ENCODE data around the gene NOX5. TPM values are rescaled to one million over a fixed set of nuclear protein-coding genes. Genes with fewer than 3 reads are reported as not detected.

The NOX5 gene
- total RNA-seq, 1 experiment from 2014 or later, result 0.91 TPM

- CTCF ChIA-PET, result interaction anchor here (0.6 kb wide), 1 partner anchor 229 kb away, joined by 3 read pairs; no protein-coding TSS in a partner anchor
- H3K27ac ChIP-seq (ENCODE audit: low read depth, low read length), result no peak overlapping the region
- no peaks in the 10 kb centered on the region for H4K20me1 ChIP-seq (ENCODE audit: insufficient read depth)
- H3K4me2 ChIP-seq (ENCODE audit: low read length), result no peak overlapping the region
- no peaks in the 10 kb centered on the region for H3K27me3 ChIP-seq (ENCODE audit: insufficient read depth, low read length)
- RAD21 ChIA-PET (ENCODE audit: low non-redundant PET in 1 of 2, low total read pairs in 2 of 2, uncharacterized antibody in 2 of 2, unreplicated experiment in 2 of 2), result no interaction called here
- TF ChIP-seq YY1 (IDR thresholded peaks at IDR 0.05; ENCODE audit: extremely low read depth, insufficient replicate concordance, low read depth, low read length), result no peak
- no peak for TF ChIP-seq CBX3 (IDR thresholded peaks at IDR 0.05; ENCODE audit: low read depth)
- no peak for TF ChIP-seq ZFX (IDR thresholded peaks at IDR 0.05)
- TF ChIP-seq EZH2phosphoT487 (IDR thresholded peaks at IDR 0.05; ENCODE audit: borderline replicate concordance), result no peak
- no peak for TF ChIP-seq FOSL1 (IDR thresholded peaks at IDR 0.05; ENCODE audit: low read depth)
- TF ChIP-seq SP1 (IDR thresholded peaks at IDR 0.05; ENCODE audit: low read depth), result no peak
- no peak for TF ChIP-seq MAX (IDR thresholded peaks at IDR 0.05)
- no peak overlapping the region for H3K9ac ChIP-seq (ENCODE audit: low read length)
- no peak overlapping the region for H2AFZ ChIP-seq (ENCODE audit: low read depth, low read length, poor library complexity, severe bottlenecking)
- H3K9me3 ChIP-seq (ENCODE audit: control insufficient read depth in 1 of 2, insufficient read depth in 1 of 2, low read depth in 1 of 2, low read length in 2 of 2), result no peaks in the 10 kb centered on the region
- intact Hi-C loops (cut with micrococcal nuclease), result no loop called here
- H3K4me3 ChIP-seq (replicated peaks in 1 of 2; ENCODE audit: low read depth in 1 of 2, low read length in 2 of 2), result no peak overlapping the region
- H3K79me2 ChIP-seq (ENCODE audit: insufficient read depth, low read length), result no peaks in the 10 kb centered on the region
- DNase-seq (ENCODE audit: low read depth, low spot score) (no peak), ATAC-seq (no peak)
- no peaks in the 10 kb centered on the region for H3K36me3 ChIP-seq (ENCODE audit: control insufficient read depth in 1 of 2, insufficient read depth in 2 of 2, low read length in 2 of 2)
- H3K4me1 ChIP-seq (ENCODE audit: control insufficient read depth in 1 of 2, insufficient read depth in 2 of 2, low read length in 2 of 2), result no peaks in the 10 kb centered on the region
- no peaks in the 10 kb centered on the region for H3K9me2 ChIP-seq (ENCODE audit: insufficient read depth)
- BruUV-seq (replicated peaks), result no TSS peak
- POLR2A ChIA-PET, result no interaction called here
Measured at GRCh38 chr15:68981941-68982340, 32.6 kb upstream of the NOX5 start.

GRCh38 chr15:68982976-68983563, 31.4 kb upstream of the NOX5 start:
- Histone ChIP-seq H3K9ac (ENCODE audit: low read length) (no peak overlapping the region), H3K27ac (ENCODE audit: low read depth, low read length) (no peak overlapping the region), H3K9me2 (ENCODE audit: insufficient read depth) (no peaks in the 10 kb centered on the region), H3K79me2 (ENCODE audit: insufficient read depth, low read length) (no peaks in the 10 kb centered on the region), H3K36me3 (ENCODE audit: control insufficient read depth in 1 of 2, insufficient read depth in 2 of 2, low read length in 2 of 2) (no peaks in the 10 kb centered on the region), H3K4me2 (ENCODE audit: low read length) (no peak overlapping the region), H3K4me1 (ENCODE audit: control insufficient read depth in 1 of 2, insufficient read depth in 2 of 2, low read length in 2 of 2) (no peaks in the 10 kb centered on the region), H4K20me1 (ENCODE audit: insufficient read depth) (no peaks in the 10 kb centered on the region), H2AFZ (ENCODE audit: low read depth, low read length, poor library complexity, severe bottlenecking) (no peak overlapping the region), H3K9me3 (ENCODE audit: control insufficient read depth in 1 of 2, insufficient read depth in 1 of 2, low read depth in 1 of 2, low read length in 2 of 2) (no peaks in the 10 kb centered on the region), H3K27me3 (ENCODE audit: insufficient read depth, low read length) (no peaks in the 10 kb centered on the region), H3K4me3 (replicated peaks in 1 of 2; ENCODE audit: low read depth in 1 of 2, low read length in 2 of 2) (no peak overlapping the region)
- ATAC-seq (no peak), DNase-seq (ENCODE audit: low read depth, low spot score) (no peak)
- CTCF ChIA-PET, result no interaction called here
- intact Hi-C loops (cut with micrococcal nuclease), result no loop called here
- RAD21 ChIA-PET (ENCODE audit: low non-redundant PET in 1 of 2, low total read pairs in 2 of 2, uncharacterized antibody in 2 of 2, unreplicated experiment in 2 of 2), result no interaction called here
- BruUV-seq (replicated peaks), result no TSS peak
- POLR2A ChIA-PET, result no interaction called here
- no peak for TF ChIP-seq RAD21 (IDR thresholded peaks at IDR 0.05; ENCODE audit: low read depth)
- no peak for TF ChIP-seq CEBPB (IDR thresholded peaks at IDR 0.05; ENCODE audit: low read depth)
- TF ChIP-seq FOSL1 (IDR thresholded peaks at IDR 0.05; ENCODE audit: low read depth), result no peak
- TF ChIP-seq SRF (IDR thresholded peaks at IDR 0.05; ENCODE audit: low read depth), result no peak
- no peak for TF ChIP-seq POLR2AphosphoS5 (IDR thresholded peaks at IDR 0.05; ENCODE audit: low read depth, low read length)
- no peak for TF ChIP-seq EZH2 (IDR thresholded peaks at IDR 0.05)
- TF ChIP-seq JUND (IDR thresholded peaks at IDR 0.05), result no peak
- TF ChIP-seq MAX (IDR thresholded peaks at IDR 0.05), result no peak
- no peak for TF ChIP-seq CBX3 (IDR thresholded peaks at IDR 0.05; ENCODE audit: low read depth)
- no peak for TF ChIP-seq YY1 (IDR thresholded peaks at IDR 0.05; ENCODE audit: extremely low read depth, insufficient replicate concordance, low read depth, low read length)
- no peak for TF ChIP-seq SP1 (IDR thresholded peaks at IDR 0.05; ENCODE audit: low read depth)
- TF ChIP-seq CTCF (IDR thresholded peaks at IDR 0.05 in 2 of 3, conservative IDR thresholded peaks at IDR 0.05 in 1 of 3; ENCODE audit: borderline replicate concordance in 1 of 3, insufficient read depth in 1 of 3, low read depth in 2 of 3, low read length in 2 of 3), result no peak
- TF ChIP-seq ZFX (IDR thresholded peaks at IDR 0.05), result no peak
- no peak for TF ChIP-seq POLR2A (IDR thresholded peaks at IDR 0.05; ENCODE audit: borderline replicate concordance, extremely low read depth, insufficient read depth, insufficient read length)
- TF ChIP-seq SIN3A (IDR thresholded peaks at IDR 0.05; ENCODE audit: low read depth), result no peak
- TF ChIP-seq EGR1 (IDR thresholded peaks at IDR 0.05; ENCODE audit: low read depth), result no peak
- TF ChIP-seq ELF1 (IDR thresholded peaks at IDR 0.05; ENCODE audit: borderline replicate concordance, low read depth), result no peak
- no peak for TF ChIP-seq ZNF274 (IDR thresholded peaks at IDR 0.05; ENCODE audit: low read depth, low read length)
